ENCODE results near the gene MED26. TPM values are rescaled to one million over a fixed set of nuclear protein-coding genes. Genes with fewer than 3 reads are reported as not detected.
A peak's percentile ranks its signal among the peaks of the same experiment; 100 is the strongest.
"Not testable (repeated sequence)": the region's sequence is repeated elsewhere in the genome, so short reads cannot be mapped to it uniquely, and the experiment has no call there.

The MED26 gene
- total and polyA plus RNA-seq, 9 donors: 5.3 to 8.0 (median 6.8) TPM

DNA sequence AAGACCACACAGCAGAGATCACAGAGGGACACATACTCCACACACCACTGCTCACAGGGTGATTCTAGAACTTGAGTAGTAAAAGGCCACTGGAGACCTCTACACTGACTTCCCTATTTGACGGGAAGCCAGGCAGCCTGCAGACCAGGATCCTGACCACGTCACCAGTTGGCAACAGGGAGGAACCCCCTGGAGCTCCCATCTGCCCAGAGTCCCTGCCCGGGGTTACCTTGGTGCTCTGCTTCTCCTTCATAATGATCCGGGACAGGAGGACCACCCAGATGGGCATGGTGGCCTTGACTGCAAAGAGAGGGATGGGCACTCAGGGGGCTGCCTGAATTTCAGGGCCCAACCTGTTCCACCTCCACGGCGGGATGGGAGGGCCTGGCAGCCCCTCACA lies 56.7 kb downstream of the MED26 start:
- 11% methylated on average over 6 of the region's 6 CpGs for WGBS (ENCODE audit: insufficient coverage)

DNA sequence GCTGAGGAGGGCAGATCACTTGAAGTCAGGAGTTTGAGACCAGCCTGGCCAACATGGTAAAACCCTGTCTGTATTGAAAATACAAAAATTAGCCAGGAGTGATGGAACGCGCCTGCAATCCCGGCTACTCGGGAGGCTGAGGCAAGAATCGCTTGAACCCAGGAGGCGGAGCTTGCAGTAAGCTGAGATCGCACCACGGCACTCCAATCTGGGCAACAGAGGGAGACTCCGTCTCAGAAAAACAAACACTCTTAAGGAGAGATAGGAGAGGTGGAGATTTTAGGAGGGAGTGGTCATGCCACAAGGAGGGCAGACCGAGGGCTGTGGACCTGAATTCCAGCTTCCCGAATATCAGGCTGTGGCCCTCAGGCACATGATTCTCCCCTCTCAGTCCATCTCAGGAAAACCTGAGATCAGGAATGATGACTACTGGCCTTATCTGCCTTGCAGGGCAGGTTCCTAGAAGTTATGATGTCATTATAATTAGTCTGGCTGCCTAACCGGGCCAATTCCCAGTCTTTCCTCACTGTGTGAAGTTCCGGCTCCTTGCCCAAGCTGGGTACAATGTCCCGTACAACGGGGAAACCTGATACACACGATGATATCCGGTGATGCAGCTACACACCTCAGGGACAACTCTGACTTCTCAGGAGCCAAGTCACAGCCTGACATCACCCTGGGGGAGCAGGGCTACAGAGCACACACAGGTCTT lies 58.2 kb downstream of the MED26 start:
- WGBS (ENCODE audit: insufficient coverage): 88% methylated on average over 13 of the region's 17 CpGs
- H3K4me1 ChIP-seq (ENCODE audit: control insufficient read depth, insufficient read depth, low read length): peaks cover 28% of the 10 kb centered on the region
- no peak for DNase-seq
- no peak overlapping the region for H3K4me3 ChIP-seq (ENCODE audit: low read length)
- no peak overlapping the region for H3K27ac ChIP-seq (ENCODE audit: low read length)
- peaks cover 53% of the 10 kb centered on the region for H3K36me3 ChIP-seq (ENCODE audit: control insufficient read depth, insufficient read depth, low read length)
- H3K27me3 ChIP-seq (ENCODE audit: control insufficient read depth, insufficient read depth, low read length): no peaks in the 10 kb centered on the region
- no peaks in the 10 kb centered on the region for H3K9me3 ChIP-seq (replicated peaks; ENCODE audit: control insufficient read depth, low read depth, low read length)

More for the DNA sequence above, 56.7 kb downstream of the MED26 start:
- H3K27me3 ChIP-seq (ENCODE audit: control insufficient read depth, insufficient read depth, low read length): no peaks in the 10 kb centered on the region
- no peaks in the 10 kb centered on the region for H3K9me3 ChIP-seq (replicated peaks; ENCODE audit: control insufficient read depth, low read depth, low read length)
- H3K4me3 ChIP-seq (ENCODE audit: low read length): peak overlapping the region; percentile 57
- H3K4me1 ChIP-seq (ENCODE audit: control insufficient read depth, insufficient read depth, low read length): peaks cover 37% of the 10 kb centered on the region
- peak overlapping the region; percentile 42 for H3K27ac ChIP-seq (ENCODE audit: low read length)
- peak; percentile 53 for DNase-seq
- peaks cover 55% of the 10 kb centered on the region for H3K36me3 ChIP-seq (ENCODE audit: control insufficient read depth, insufficient read depth, low read length)

DNA sequence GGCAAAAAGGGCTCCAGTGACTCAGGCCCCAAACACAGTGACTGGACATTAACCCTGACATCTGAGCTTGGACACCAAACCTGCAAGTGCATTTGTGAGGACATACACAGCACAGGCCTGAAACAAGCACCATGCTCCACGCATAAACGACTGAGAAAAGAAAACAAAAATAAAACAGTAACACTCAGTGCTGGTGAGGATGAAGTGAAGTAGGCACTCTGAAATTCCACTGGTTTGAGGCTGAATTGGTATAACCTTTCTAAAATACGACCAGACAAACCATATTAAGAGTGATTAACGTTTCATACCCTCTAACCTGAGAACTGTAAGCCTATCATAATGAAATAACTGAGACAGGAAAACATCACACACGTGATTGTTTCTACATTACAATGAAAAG lies 61.3 kb downstream of the MED26 start:
- H3K36me3 ChIP-seq (ENCODE audit: control insufficient read depth, insufficient read depth, low read length): peaks cover 66% of the 10 kb centered on the region
- no peak overlapping the region for H3K27ac ChIP-seq (ENCODE audit: low read length)
- WGBS (ENCODE audit: insufficient coverage): no CpG with 5 or more reads among the region's 5 CpGs
- DNase-seq: no peak
- no peaks in the 10 kb centered on the region for H3K9me3 ChIP-seq (replicated peaks; ENCODE audit: control insufficient read depth, low read depth, low read length)
- H3K4me1 ChIP-seq (ENCODE audit: control insufficient read depth, insufficient read depth, low read length): peaks cover 8% of the 10 kb centered on the region
- H3K4me3 ChIP-seq (ENCODE audit: low read length): no peak overlapping the region
- H3K27me3 ChIP-seq (ENCODE audit: control insufficient read depth, insufficient read depth, low read length): no peaks in the 10 kb centered on the region

DNA sequence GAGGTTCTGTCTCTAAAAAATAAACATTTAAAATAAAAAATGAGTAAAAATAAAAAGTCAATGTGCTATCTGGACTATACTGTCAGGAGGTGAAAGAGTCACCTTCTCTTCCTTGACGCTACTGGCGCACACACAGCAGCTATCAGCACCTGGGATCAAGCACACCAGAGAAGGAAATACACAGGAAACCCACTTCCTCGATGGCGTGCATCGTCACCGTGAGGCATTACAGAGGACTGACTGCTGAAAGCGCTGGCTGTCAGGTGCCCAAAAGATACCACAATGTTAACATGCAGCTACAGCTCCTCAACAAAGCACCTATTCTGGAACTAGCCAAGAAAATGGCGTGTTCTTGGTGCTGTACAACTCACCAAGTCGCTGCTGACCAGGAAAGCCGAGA lies 61.8 kb downstream of the MED26 start:
- no peaks in the 10 kb centered on the region for H3K27me3 ChIP-seq (ENCODE audit: control insufficient read depth, insufficient read depth, low read length)
- peaks cover 8% of the 10 kb centered on the region for H3K4me1 ChIP-seq (ENCODE audit: control insufficient read depth, insufficient read depth, low read length)
- 93% methylated on average over 9 of the region's 10 CpGs for WGBS (ENCODE audit: insufficient coverage)
- H3K4me3 ChIP-seq (ENCODE audit: low read length): no peak overlapping the region
- no peak for DNase-seq
- peaks cover 68% of the 10 kb centered on the region for H3K36me3 ChIP-seq (ENCODE audit: control insufficient read depth, insufficient read depth, low read length)
- H3K9me3 ChIP-seq (replicated peaks; ENCODE audit: control insufficient read depth, low read depth, low read length): no peaks in the 10 kb centered on the region
- H3K27ac ChIP-seq (ENCODE audit: low read length): no peak overlapping the region

DNA sequence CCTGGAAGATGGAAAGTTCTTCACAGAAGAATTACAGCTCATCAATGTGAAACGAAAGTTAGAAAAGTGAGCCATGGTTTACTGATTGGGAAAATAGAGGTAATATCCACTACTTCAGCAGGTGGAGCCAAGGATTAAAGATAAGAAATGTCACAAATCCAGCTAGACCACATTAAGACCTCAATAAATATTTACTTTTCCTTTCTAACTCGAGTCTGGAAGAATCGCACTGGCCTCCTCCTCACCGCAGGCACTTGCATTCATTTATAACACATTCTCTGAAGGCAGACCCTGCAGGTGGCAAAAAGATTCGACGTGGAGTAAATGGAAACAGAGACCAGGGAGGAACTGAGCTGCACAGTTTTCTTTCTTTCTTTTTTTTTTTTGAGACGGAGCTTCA lies 63.2 kb downstream of the MED26 start:
- Histone ChIP-seq H3K9me3 (replicated peaks; ENCODE audit: control insufficient read depth, low read depth, low read length) (no peaks in the 10 kb centered on the region), H3K36me3 (ENCODE audit: control insufficient read depth, insufficient read depth, low read length) (peaks cover 67% of the 10 kb centered on the region), H3K27me3 (ENCODE audit: control insufficient read depth, insufficient read depth, low read length) (no peaks in the 10 kb centered on the region), H3K4me1 (ENCODE audit: control insufficient read depth, insufficient read depth, low read length) (peaks cover 9% of the 10 kb centered on the region), H3K4me3 (ENCODE audit: low read length) (no peak overlapping the region), H3K27ac (ENCODE audit: low read length) (no peak overlapping the region)
- DNase-seq: no peak
- WGBS (ENCODE audit: insufficient coverage): 100% methylated on average over 6 of the region's 7 CpGs

DNA sequence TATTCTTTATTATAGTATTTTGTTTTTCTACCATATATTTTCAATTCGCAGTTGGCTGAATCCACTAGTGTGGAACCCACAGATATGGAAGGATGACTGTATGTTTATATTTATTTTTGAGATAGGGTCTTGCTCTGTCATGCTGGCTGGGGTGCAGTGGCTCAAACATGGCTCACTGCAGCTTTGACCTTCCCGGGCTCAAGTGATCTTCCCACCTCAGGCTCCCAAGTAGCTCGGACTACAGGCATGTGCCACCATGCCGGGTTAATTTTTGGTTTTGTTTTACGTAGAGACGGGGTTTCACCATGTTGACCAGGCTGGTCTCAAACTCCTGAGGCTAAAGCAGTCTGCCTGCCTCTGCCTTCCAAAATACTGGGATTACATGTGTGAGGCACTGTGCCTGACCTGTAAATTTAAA lies 65.4 kb downstream of the MED26 start:
- no peaks in the 10 kb centered on the region for H3K27me3 ChIP-seq (ENCODE audit: control insufficient read depth, insufficient read depth, low read length)
- no peak overlapping the region for H3K4me3 ChIP-seq (ENCODE audit: low read length)
- DNase-seq: no peak
- peaks cover 9% of the 10 kb centered on the region for H3K4me1 ChIP-seq (ENCODE audit: control insufficient read depth, insufficient read depth, low read length)
- no peaks in the 10 kb centered on the region for H3K9me3 ChIP-seq (replicated peaks; ENCODE audit: control insufficient read depth, low read depth, low read length)
- peaks cover 54% of the 10 kb centered on the region for H3K36me3 ChIP-seq (ENCODE audit: control insufficient read depth, insufficient read depth, low read length)
- no peak overlapping the region for H3K27ac ChIP-seq (ENCODE audit: low read length)
- WGBS (ENCODE audit: insufficient coverage): 83% methylated on average over 5 of the region's 6 CpGs

DNA sequence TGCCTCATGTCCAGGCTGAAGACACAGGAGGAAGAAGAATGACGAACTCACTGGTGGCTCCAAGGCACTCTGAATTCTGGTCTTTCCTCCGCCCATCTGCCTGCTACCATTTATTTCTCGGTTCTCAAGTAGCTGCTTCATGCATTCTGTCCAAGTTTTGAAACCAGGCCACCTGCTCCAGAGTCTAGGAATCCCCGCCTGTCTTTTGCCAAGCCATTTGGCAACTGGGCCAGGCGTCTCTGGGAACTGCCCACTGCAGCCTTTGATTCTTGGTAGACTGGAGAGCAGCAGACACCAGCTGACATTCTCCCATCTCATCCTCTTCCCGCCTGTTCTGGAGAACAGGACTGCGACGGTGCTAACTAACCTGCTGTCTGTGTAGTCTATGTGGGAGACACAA lies 66.6 kb downstream of the MED26 start:
- H3K4me3 ChIP-seq (ENCODE audit: low read length): no peak overlapping the region
- no peaks in the 10 kb centered on the region for H3K27me3 ChIP-seq (ENCODE audit: control insufficient read depth, insufficient read depth, low read length)
- no peak overlapping the region for H3K27ac ChIP-seq (ENCODE audit: low read length)
- WGBS (ENCODE audit: insufficient coverage): 79% methylated on average over 4 of the region's 8 CpGs
- peaks cover 51% of the 10 kb centered on the region for H3K36me3 ChIP-seq (ENCODE audit: control insufficient read depth, insufficient read depth, low read length)
- H3K4me1 ChIP-seq (ENCODE audit: control insufficient read depth, insufficient read depth, low read length): peaks cover 9% of the 10 kb centered on the region
- H3K9me3 ChIP-seq (replicated peaks; ENCODE audit: control insufficient read depth, low read depth, low read length): no peaks in the 10 kb centered on the region
- DNase-seq: peak; percentile 80

DNA sequence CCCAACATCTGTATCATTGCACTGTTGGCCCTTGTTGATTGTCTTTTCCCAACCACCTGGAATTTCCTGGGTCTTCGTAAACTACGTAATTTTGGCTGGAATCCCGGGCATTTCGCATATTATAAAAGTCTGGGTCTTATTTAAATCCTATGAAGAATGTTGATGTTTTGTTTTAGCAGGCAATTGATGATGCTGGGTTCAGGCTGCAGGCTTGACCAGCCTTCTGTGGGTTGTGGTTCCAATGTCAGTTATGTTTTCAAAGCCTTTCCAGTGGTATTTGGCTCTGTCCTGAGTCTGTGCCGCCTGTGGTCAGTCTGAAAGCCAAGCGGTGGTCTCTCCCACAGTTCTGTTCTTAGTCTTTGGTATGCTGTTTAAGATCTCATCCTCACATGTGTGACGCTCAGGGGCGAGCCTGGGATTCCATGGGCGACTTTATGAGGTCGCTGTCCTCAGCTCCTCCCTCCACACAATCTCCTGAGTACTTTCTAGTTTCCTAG lies 68.2 kb downstream of the MED26 start:
- H3K4me3 ChIP-seq (ENCODE audit: low read length): no peak overlapping the region
- no peaks in the 10 kb centered on the region for H3K9me3 ChIP-seq (replicated peaks; ENCODE audit: control insufficient read depth, low read depth, low read length)
- H3K27ac ChIP-seq (ENCODE audit: low read length): no peak overlapping the region
- peaks cover 47% of the 10 kb centered on the region for H3K36me3 ChIP-seq (ENCODE audit: control insufficient read depth, insufficient read depth, low read length)
- H3K27me3 ChIP-seq (ENCODE audit: control insufficient read depth, insufficient read depth, low read length): no peaks in the 10 kb centered on the region
- 90% methylated on average over 7 of the region's 10 CpGs for WGBS (ENCODE audit: insufficient coverage)
- DNase-seq: no peak
- H3K4me1 ChIP-seq (ENCODE audit: control insufficient read depth, insufficient read depth, low read length): peaks cover 9% of the 10 kb centered on the region

DNA sequence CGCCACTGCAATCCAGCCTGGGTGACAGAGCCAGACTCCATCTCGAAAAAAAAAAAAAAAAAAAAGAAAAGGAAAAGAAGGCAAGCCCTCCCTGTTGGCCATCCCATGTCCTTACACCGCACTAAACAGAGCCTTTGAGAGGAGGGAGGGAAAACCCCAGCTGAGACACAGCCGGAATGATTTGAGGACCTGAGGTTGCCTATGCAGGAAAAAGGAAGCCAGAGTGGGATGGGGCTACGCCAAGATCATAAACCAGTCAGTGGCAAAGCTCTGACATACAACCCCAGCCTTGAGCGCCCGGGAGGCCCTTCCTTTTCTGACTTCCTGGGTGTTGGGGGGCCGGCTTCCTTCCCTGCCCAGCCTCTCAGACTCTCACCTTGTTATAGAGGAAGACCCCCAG lies 73.2 kb downstream of the MED26 start:
- DNase-seq: no peak
- Histone ChIP-seq H3K9me3 (replicated peaks; ENCODE audit: control insufficient read depth, low read depth, low read length) (no peaks in the 10 kb centered on the region), H3K27ac (ENCODE audit: low read length) (no peak overlapping the region), H3K27me3 (ENCODE audit: control insufficient read depth, insufficient read depth, low read length) (no peaks in the 10 kb centered on the region), H3K4me3 (ENCODE audit: low read length) (no peak overlapping the region), H3K4me1 (ENCODE audit: control insufficient read depth, insufficient read depth, low read length) (no peaks in the 10 kb centered on the region), H3K36me3 (ENCODE audit: control insufficient read depth, insufficient read depth, low read length) (peaks cover 53% of the 10 kb centered on the region)
- 89% methylated on average over 4 of the region's 8 CpGs for WGBS (ENCODE audit: insufficient coverage)

DNA sequence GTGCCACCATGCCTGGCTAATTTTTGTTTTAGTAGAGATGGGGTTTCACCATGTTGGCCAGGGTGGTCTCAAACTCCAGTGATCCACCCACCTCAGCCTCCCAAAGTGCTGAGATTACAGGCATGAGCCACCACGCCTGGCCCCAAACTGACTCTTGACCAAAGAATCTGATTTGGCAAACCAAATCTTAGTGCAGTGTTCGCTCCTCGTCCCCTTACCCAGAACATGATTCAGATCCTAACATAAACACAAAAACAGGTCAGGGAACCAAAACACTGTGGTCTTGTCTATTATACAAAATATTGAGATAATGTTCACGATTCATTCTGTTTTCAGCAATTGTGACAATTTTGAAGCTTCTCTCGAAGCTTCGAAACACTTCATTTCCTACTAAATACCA lies 76.1 kb downstream of the MED26 start:
- DNase-seq; H3K27ac ChIP-seq (ENCODE audit: low read length); H3K27me3 ChIP-seq (ENCODE audit: control insufficient read depth, insufficient read depth, low read length); H3K4me3 ChIP-seq (ENCODE audit: low read length); H3K9me3 ChIP-seq (replicated peaks; ENCODE audit: control insufficient read depth, low read depth, low read length); H3K4me1 ChIP-seq (ENCODE audit: control insufficient read depth, insufficient read depth, low read length): not testable (repeated sequence)
- H3K36me3 ChIP-seq (ENCODE audit: control insufficient read depth, insufficient read depth, low read length): peaks cover 46% of the 10 kb centered on the region
- no CpG with 5 or more reads among the region's 6 CpGs for WGBS (ENCODE audit: insufficient coverage)
